NT2/D1 (cell line): ENCODE results near the gene GJA5.

Source experiments
- YY1 ChIP-seq: IDR thresholded peaks from 2 replicates; pipeline ENCODE4 v1.6.1; 2011; ENCODE audit not compliant: insufficient read length, insufficient read depth
- ZNF274 ChIP-seq: IDR thresholded peaks from 2 replicates; pipeline ENCODE4 v1.6.1; 2011; ENCODE audit warnings: mild to moderate bottlenecking, low read depth, low read length

DNA sequence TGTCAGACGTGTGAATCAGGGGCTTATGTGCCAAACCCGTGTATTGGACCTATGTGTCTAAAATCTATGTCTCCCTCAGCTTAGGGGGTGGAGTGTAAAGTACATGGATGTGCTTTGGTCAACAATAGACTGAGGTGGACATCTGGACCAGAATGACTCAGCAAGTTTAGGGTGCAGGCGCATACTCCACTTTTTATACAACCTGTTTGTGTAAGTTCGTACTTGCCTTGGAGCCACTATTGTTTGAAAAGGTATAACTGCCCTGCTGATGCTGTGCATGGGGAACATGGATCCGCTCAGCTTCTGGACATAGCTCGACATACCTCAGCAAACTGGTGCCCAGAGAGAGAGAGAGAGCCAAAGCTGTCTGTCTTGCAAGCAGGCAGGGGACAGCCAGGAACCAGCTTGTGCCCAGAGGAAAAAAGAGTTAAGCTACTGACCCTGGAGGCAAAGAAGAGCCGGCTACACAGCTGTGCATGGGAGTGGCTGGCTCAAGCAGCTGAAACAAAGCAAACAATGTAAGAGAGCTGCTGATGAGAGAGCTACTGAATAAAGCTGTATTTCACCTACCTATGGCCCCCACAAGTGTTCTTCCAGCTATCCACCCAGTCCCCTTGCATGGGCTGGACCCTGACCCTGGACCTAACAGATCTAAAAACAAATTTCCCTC, 41.2 kb downstream of the GJA5 start:
- no peak for TF ChIP-seq ZNF274
- no peak for TF ChIP-seq YY1
